Lower leg skin (tissue), 4 donors: ENCODE data around the gene RIC8B. TPM values are rescaled to one million over a fixed set of nuclear protein-coding genes. Genes with fewer than 3 reads are reported as not detected.

Experiments
- DNase-seq, 2 donors: peaks; one replicate each; pipeline ENCODE4 v3.0.0-alpha.2; 2019; ENCODE audit warnings: low spot score in 2 of 2
- H3K4me3 ChIP-seq: fragments of 200-600 bp; sonication (generic); 2 replicates; pipeline ENCODE4 v1.5.1; 2017; ENCODE audit warnings: mild to moderate bottlenecking, low read depth; ENCODE audit not compliant: poor library complexity, severe bottlenecking
- POLR2A ChIP-seq, 2 donors: fragments of 450-650 bp; IDR thresholded peaks; one replicate each; pipeline ENCODE4 v1.6.1; 2016 to 2017; ENCODE audit warnings: antibody characterized with exemption in 2 of 2, mild to moderate bottlenecking in 1 of 2, moderate library complexity in 1 of 2
- WGBS, 2 donors: methylation state at CpG; one replicate each; pipeline ENCODE4 v1.1.5; 2018; 5-methylcytosine and 5-hydroxymethylcytosine counted together
- intact Hi-C: fragments of 100-400 bp; cut with DNase I; formaldehyde crosslinking; loops from one replicate; pipeline ENCODE4 v1.15.0; 2023; ENCODE audit warnings: low total_unique reads
- total RNA-seq, 4 donors: library from RNA; depleted of rRNA; stranded (reverse); fragments of >200 nt; gene quantifications; one replicate each; pipeline ENCODE4 v1.1.0, GENCODE V29; 2016
- TF ChIP-seq, protein P1 (sequence below), 3 donors: fragments of 450-650 bp; IDR thresholded peaks; one replicate each; pipeline ENCODE4 v1.5.1; 2016; ENCODE audit warnings: antibody characterized with exemption in 3 of 3, mild to moderate bottlenecking in 3 of 3, moderate library complexity in 2 of 3

Gene RIC8B
- total RNA-seq, 4 donors from 2014 or later = 7.0 to 9.1 (median 8.3) TPM

DNA sequence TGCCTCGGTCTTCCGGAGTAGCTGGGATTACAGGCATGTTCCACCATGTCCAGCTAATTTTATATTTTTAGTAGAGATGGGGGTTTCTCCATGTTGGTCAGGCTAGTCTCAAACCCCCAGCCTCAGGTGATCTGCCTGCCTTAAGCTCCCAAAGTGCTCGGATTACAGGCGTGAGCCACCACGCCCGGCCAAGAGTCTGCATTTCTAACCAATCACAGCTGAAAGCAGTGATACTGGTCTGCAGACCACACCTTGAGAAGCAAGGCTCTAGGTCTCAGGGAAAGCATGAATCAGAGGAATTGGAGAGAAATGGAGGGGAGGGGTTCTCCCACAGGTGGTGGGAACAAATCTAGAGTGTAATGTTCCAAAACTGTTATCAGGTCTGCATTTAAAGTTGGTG, 126.1 kb downstream of the RIC8B start:
- no peak for DNase-seq
- 58 to 77% methylated on average over 6 of the region's 6 CpGs for WGBS, 2 donors
- TF ChIP-seq POLR2A (IDR thresholded peaks at IDR 0.05) = no peak
- TF ChIP-seq, protein P1, sequence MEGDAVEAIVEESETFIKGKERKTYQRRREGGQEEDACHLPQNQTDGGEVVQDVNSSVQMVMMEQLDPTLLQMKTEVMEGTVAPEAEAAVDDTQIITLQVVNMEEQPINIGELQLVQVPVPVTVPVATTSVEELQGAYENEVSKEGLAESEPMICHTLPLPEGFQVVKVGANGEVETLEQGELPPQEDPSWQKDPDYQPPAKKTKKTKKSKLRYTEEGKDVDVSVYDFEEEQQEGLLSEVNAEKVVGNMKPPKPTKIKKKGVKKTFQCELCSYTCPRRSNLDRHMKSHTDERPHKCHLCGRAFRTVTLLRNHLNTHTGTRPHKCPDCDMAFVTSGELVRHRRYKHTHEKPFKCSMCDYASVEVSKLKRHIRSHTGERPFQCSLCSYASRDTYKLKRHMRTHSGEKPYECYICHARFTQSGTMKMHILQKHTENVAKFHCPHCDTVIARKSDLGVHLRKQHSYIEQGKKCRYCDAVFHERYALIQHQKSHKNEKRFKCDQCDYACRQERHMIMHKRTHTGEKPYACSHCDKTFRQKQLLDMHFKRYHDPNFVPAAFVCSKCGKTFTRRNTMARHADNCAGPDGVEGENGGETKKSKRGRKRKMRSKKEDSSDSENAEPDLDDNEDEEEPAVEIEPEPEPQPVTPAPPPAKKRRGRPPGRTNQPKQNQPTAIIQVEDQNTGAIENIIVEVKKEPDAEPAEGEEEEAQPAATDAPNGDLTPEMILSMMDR (IDR thresholded peaks at IDR 0.05) = no peak
- intact Hi-C loops = no loop called here
- H3K4me3 ChIP-seq = no peak overlapping the region

DNA sequence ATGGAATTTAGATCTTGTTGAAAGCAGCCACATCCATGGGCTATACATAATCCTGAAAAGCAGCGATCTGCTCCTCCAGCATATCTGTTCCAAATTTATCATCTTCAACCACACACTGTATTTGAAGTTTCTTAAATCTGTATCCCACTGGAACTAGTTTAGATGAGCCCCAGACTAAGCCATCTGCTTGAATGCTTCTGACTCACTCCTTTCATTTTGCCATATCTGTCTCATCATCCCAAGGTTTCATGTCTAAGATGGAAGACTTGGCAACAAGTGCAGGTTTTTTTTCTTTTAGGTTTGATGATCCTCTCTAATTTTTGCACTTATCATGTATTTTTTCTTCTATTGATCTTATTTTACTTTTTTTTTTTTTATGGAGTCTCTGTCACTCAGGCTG, 126.8 kb downstream of the RIC8B start:
- whole genome bisulfite sequencing, 2 donors = 64 to 75% methylated on average over 1 of the region's 1 CpG
- TF ChIP-seq POLR2A (IDR thresholded peaks at IDR 0.05) = no peak
- TF ChIP-seq, protein P1 (IDR thresholded peaks at IDR 0.05) = no peak
- intact Hi-C loops = no loop called here
- no peak overlapping the region for H3K4me3 ChIP-seq
- DNase-seq = no peak

DNA sequence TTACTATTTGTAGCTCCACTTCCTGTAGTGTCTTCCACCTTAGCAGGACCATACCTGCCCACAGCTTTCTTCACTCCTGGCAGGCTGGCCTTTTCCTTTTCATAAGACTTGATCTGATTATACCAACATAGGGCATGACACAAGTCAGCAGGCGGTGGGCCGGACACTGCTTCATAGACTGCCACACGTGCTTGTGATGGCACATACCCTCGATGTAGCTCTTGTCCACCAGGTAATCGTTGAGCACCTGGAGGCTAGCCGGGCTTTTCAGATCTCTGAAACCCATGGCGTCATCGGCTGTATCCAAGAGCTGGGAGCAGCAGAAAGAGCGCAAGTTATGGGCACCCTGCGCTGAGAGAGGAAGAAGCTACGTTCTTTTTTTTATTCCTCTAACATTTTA, 127.6 kb downstream of the RIC8B start:
- no peak for TF ChIP-seq POLR2A (IDR thresholded peaks at IDR 0.05)
- TF ChIP-seq, protein P1 (IDR thresholded peaks at IDR 0.05) = no peak
- DNase-seq = no peak
- intact Hi-C loops = no loop called here
- H3K4me3 ChIP-seq = no peak overlapping the region
- 87 to 95% methylated on average over 11 of the region's 11 CpGs for WGBS, 2 donors

DNA sequence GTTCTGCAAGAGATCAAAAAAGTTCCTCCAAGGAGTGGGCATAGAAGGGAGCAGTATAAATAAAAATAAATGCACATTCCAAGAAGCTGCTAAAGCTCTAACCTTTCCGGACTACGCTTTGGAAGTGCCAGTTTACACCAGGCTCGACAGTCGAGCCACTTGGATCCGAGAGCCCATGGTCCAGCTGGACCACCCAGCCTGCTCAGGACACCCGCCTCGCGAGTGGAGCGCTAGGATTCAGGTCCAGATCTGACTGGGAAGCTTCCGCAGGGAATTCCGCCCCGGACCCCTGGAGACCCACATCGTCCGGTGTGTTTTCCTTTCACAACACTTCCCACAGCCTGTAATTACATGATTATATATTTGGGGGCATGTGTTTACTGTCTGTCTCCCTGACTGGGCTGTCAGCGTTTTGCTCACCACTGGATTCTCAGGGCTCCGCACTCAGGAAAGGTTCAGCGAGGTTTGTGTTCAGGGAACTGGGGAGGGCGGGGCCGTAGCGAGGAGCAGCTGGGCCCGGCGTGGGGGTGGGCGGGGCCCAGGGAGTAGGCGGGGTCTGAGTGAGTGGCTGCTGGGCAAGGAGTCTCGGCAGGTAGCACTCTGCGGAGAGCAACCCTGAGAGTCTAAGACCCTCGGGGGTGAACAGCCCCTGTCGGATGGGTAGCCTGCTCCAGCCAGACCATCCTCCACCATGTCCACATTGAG, 128.9 kb downstream of the RIC8B start:
- WGBS, 2 donors = 4 to 6% methylated on average over 26 to 28 of the region's 28 CpGs
- no peak for TF ChIP-seq POLR2A (IDR thresholded peaks at IDR 0.05)
- TF ChIP-seq, protein P1 (IDR thresholded peaks at IDR 0.05) = no peak
- DNase-seq = peak; percentile 40 to 92
- intact Hi-C loops = no loop called here
- H3K4me3 ChIP-seq = no peak overlapping the region

DNA sequence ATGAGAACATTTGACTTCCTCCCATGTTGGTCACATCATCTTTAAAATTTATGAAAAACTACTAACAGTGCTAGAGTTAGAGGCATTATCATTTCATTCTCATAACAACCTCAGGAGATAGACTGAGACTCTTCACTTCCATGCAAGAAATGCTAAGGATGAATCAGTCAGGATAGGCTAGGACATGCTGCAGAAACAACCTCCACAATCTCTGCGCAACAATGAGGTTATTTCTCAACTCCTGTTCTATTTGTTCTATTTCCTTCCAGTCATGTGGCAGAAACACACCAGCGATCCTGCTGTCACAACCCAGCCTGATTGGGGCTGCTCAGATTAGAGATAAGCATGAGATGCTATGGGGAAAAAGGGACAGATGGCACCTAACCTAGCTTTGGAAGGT, 132.2 kb downstream of the RIC8B start:
- no peak for DNase-seq
- H3K4me3 ChIP-seq = no peak overlapping the region
- 69 to 86% methylated on average over 2 of the region's 2 CpGs for WGBS, 2 donors
- intact Hi-C loops = no loop called here
- no peak for TF ChIP-seq POLR2A (IDR thresholded peaks at IDR 0.05)
- TF ChIP-seq, protein P1 (IDR thresholded peaks at IDR 0.05) = no peak

- no peak overlapping the region for H3K4me3 ChIP-seq
- TF ChIP-seq POLR2A (IDR thresholded peaks at IDR 0.05) = no peak
- TF ChIP-seq, protein P1 (IDR thresholded peaks at IDR 0.05) = no peak
- DNase-seq = no peak
- intact Hi-C loops = no loop called here
- 60 to 81% methylated on average over 5 of the region's 5 CpGs for WGBS, 2 donors
Measured at GRCh38 chr12:106907411-106907810, 132.9 kb downstream of the RIC8B start.
